G401 (cell line): Measurements from ENCODE around the gene SETD3. TPM values are rescaled to one million over a fixed set of nuclear protein-coding genes. Genes with fewer than 3 reads are reported as not detected.

ENCODE experiments used
- DNase-seq: peaks from one replicate; pipeline ENCODE4 v3.0.0-alpha.2; 2015; ENCODE audit warnings: low spot score
- in situ Hi-C: cut with HindIII; loops from 2 replicates; pipeline ENCODE4 v1.10.0; 2016; ENCODE audit warnings: low sequenced_read_pairs, mixed read lengths
- total RNA-seq: library from RNA; depleted of rRNA; stranded (reverse); fragments of >200 nt; shearing (Covaris generic); gene quantifications from 2 replicates; pipeline ENCODE4 v1.2.3, GENCODE V29; 2014

SETD3 gene
- total RNA-seq, 1 experiment from 2014 or later: 54.9 TPM

DNA sequence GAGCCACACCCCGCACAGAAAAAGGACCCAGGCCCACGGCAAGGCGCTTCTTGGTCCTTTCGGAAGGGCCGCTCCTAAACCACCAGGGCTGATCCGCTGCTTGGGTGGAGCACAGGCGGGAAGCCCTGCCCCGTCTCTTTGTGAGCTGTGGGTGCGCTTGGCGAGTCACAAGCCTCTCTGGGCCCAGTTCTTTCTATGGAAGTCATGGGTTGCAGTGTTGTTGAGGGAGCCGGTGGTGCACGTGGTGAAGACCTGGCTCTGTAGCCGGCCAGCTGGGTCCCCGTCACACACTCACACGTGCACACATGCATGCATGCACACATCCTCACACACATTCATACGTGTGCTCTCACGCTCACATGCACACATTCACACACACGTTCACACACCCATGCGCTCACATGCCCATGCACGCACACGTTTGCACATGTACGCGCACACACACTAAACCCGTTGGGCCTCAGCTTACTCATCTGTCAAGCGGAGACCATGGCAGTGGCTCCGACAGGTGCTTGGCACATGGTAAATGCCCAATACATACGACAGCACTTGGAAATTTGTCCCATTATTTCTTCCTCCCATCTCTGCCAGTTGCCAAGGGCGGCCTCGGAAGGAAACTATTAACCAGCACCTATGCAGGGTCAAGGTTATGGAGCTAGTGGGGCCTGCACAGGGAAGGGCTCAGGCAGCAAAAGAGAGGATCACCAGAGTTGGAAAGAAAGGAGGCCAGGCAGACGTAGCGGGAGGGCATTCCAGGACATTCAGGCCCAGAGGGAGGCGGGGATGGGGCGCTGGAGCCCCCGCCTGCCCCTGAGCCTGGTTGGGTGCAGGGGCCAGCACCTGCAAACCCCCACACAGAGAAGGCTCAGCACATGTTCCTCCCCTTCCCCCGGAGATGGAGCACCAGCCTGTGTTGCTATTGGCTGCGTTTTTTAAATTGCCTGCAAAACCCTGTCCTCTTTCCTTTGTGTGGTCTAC, 96.9 kb downstream of the SETD3 start:
- DNase-seq: no peak
- in situ Hi-C loops: no loop called here

DNA sequence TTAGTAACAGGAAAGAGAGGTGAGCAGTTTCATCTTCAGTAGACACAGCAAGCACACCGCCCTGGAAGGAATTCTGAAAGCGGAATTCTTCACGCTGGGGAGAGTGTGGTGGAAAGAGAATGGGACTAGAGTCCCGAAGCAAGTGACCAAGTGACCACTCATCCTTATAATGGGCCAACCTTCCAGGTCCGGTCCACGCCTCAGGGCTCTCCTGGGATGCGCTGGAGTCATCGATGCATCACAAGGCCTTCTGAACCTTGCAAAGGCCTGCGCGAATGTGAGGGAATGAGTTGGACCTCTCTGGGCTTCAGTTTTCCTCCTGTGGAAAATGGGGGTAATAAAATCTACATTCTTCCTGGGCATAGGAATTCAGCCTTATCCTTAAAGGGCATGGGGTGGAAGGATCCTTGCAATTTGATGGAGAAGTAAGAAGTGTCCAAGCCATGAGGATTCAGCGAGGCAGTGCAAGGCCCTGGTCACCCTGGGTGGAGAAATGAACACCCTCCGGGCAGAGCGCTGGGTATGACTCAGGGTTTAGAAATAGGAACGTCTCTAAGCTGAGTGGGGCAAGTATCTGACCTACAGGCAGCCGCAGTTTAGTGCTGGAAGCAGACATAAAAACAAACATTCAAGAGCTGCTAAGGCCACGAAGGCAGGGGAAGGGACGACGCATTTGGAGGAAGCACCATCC, 97.7 kb downstream of the SETD3 start:
- DNase-seq: no peak
- in situ Hi-C loops: no loop called here

DNA sequence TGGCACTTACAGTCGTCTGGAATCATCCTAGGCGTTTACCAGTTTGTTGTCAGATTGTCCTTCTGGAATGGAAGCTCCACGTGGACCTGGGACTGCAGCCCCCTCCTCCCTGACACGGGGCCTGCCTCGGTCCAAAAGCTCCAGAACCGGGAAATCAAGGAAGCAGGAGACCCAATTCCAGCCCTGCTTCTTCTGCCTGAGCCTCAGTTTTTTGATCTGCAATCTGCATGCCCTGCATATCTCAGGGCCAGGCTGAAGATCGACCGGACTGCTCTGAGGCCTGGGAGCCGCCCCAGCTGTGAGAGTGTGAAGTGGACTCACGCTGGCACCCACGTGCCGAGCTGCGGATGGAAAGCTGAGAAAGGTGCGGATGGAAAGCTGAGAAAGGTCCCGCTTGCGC, 98.6 kb downstream of the SETD3 start:
- in situ Hi-C loops: no loop called here
- DNase-seq: no peak

DNA sequence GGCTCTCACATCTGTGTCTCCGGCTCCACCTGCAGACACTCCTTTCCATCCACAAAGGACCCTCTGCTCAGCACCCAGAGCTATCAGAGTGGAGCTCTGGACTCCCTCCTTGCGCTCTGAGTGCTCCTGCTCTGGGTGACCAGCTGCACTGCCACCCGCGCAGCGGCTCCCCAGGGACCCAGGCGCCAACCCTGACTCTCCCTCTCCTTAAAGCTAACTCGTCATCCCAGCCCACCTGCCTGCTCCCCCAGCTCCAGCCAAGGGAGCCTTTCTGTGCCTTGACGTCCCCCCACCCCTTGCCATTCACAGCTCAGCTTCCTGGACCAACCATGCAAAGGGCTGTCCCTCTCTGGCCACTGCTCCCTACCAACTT, 99.0 kb downstream of the SETD3 start:
- in situ Hi-C loops: no loop called here
- no peak for DNase-seq

DNA sequence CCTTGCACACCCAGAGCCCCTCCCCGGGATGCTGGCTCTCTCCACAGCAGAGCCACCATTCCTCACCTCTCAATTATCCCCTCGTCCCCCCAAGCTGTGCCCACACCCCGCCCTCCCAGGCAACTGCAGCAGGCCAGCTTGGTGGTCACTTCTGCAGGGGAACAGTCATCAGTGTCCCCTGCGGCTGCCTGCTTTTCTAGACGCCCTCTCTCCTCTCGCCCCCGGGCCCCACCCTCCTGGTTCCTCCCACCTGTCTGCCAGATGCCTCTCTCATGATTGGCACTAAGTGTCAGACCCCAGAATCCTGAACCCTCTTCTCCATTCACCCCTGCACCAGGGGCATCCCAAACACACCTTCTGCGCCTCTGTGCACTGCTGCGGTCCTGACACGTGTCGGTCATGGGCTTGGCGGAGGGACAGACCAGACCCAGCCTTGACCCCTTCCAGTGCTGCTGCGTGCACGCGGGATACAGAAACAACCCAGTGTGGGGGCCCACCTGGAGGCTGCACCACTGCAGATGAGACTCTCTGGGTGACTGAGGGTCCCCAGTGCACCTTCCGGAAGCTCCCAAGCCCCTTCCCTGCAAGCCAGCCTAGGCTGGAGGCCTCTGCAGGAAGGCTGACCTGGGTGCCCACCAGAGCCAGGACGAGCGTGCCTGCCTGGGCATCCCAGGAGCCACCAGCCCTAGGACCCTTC, 99.5 kb downstream of the SETD3 start:
- in situ Hi-C loops: no loop called here
- DNase-seq: no peak

DNA sequence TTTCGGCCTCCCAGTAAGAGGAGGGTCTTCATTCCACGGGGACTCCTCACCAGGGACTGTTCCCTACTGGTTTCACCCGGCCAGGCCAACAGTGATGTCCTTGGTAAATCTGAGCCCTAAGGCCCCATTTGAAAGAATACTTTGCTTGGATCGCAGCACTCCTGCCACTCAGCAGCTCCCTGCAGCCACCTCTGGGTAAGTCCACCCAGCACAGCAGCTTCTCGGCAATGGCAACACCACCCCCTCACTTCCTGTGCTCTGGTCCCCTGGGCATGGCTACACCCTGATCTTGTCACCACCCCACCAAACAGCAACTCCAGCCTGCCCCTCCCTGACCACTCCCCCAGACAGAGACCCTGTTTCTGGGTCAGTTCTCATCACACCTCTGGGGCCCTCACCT, 100.3 kb downstream of the SETD3 start:
- DNase-seq: no peak
- in situ Hi-C loops: no loop called here

DNA sequence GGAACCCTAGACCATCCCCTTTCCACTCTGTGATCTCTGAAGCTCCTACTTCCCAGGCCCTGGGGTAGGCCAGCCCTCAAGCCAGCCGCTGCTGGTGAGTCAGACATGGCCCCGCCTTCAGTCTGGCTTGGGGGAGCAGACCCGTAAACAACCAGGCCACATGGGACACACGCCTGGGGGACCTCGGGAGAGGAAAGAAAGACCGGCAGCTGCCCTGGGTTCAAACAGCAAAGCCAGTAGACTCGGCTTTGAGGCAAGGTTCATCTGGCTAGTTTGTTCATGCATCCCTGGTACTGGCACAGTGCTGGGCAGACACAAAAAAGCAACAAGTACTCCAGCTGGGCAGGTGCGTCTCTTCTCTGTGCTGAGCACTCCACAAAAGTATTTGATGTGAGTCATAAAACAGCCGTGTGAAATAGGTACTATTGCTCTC, 101.9 kb downstream of the SETD3 start:
- in situ Hi-C loops: no loop called here
- DNase-seq: no peak

DNA sequence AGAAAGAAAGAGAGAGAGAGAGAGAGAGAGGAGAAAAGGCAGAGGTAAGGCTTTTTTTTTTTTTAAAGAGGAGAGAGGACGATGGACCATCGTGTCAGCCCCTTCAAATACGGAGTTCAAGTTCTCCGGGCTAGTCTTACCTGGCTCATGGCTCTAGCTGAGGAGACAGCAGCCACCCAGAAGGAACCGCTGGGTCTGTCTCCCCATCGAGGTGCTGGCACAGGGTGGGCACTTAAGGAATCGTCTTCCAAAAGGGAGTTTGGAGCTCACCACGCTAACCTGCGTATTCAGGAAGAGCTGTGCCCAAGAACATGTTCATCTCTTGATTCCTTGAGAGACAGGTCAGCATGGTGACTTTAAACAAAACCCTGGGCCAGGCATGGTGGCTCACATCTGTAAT, 102.7 kb downstream of the SETD3 start:
- no peak for DNase-seq
- in situ Hi-C loops: no loop called here

DNA sequence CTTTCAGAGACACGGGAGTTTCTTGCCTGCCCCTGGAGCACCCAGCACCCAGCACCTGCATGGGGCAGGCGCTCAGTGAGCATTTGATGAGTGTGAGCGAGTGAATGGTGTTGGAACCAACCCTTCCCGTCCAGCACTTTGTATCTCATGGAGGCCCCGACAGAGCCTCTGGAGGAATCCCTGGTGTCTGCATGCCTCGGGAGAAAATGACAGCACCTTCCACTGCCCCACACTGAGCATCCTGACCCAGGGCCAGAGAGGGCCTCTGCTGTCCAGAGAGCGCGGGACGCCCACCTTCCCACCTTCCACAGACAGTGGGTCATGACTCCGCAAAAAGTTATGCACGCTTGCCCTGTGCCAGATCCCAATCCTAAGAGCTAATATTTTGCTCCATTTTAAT, 105.7 kb downstream of the SETD3 start:
- no peak for DNase-seq
- in situ Hi-C loops: no loop called here

DNA sequence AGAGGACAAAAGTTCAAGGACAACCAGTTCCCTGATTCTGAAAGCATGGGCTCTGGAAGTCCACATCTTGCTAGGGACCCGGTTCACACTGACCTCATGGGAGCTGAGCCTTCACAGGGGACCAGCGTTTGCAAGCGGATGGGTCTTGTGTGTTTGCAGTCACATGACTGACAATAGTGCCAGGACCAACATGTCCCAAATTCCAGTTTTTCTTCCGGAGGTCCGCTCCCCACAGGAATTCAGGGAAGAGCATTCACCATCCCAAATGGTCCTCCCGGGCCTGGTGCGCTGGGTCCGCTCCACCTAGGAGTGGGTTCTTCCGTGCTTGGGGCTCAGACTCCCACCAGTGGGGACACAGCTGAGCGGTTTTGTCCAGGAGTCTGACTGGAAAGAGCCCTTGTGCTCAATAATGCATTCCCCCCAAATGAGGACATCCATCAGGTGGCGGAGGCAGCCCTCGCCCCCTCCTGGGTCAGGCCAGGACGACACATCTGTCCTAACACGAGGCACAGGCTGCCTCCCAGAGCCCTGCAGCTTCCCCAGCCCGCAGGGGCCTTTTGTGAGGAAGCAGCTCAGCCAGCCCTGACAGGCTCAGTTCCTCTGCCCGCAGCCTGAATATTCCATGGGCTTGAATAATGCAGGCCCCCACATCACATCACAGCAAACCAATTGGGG, 116.9 kb downstream of the SETD3 start:
- DNase-seq: no peak
- in situ Hi-C loops: no loop called here

DNA sequence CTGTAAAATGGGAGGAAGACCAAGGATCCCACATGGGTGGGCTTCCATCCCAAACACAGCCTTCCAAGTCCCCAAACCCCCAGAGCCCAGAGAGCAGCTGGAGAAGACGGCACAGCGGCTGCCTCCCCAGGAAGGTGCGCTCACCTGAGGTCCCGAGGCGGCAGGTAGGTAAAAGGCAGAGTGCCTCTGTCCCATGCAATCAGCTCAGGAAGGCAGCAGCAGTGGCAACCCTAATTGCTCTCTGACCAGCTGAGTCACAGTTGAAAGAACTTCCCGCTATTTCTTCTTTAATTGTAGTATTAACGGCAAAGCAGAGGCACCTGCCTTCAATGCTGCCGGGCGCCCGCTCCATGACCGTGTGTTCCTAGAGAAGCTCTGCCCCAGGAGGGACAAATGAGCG, 117.6 kb downstream of the SETD3 start:
- in situ Hi-C loops: no loop called here
- no peak for DNase-seq

DNA sequence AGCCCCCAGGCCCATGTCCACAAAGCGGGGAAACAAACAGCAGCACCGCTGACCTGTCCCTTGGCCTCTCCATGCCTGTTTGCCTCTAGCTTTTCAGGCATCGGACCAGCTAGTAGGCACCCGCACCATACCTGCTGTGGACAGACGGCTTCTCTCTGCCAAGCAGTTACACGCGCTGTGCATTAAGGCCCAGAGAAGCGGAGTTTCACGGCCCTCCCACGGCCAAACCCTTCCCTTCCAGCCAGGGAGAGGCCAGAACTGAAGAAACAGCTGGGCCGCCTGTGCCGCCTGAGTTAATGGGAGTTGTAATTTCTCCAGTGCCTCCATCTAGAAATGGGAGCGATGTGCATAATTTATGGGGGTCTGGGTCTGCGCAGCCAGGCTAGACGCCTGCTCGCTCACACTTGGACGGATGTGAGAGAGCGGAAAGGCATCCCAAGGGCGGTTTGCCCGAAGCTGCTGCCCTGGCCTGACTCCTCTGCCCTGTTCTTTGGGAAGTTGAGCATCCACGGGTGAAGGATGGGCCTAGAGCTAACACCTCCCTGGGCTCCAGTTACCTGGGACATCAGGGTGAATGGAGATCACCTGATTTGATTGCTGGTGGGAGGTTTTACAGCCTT, 119.0 kb downstream of the SETD3 start:
- DNase-seq: no peak
- in situ Hi-C loops: no loop called here

DNA sequence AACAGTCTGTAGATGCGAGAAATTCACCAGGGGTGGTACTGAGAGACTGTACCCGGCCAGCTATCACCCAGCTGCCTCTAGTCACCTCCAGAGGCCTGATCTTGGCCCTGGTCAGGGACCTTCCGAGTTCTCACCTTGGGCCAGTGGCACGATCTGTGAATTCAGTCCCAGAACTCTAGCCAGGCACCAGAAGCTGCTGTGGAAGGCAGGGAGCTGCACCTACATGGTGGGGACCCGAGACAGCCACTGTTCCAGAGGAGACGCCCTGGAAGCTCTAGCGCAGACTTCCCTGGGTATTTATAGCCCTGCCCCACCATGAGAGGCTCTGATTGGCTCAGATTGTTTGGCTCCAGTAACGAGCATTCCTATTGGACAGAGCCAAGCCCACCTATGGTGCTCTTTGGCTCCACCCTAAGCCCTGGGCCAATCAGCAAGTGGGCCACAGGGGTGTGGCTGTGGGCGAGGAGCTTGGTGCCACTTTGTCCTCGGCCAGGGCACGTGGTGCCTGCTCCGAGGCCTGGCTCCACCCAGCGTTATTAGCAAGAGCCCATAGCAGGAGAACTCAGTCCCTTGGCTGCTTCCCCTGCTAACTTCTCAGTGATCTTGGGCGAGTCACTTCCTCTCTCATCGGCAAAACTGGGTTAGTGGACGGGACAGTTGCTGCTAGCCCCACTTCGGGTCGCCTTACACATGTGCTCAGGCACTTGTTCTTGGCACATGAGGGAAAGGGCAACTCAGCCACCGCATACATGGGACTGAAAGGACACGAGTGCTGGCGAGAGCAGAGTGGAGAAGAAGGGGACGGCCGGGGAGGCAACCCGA, 119.7 kb downstream of the SETD3 start:
- DNase-seq: no peak
- in situ Hi-C loops: no loop called here

DNA sequence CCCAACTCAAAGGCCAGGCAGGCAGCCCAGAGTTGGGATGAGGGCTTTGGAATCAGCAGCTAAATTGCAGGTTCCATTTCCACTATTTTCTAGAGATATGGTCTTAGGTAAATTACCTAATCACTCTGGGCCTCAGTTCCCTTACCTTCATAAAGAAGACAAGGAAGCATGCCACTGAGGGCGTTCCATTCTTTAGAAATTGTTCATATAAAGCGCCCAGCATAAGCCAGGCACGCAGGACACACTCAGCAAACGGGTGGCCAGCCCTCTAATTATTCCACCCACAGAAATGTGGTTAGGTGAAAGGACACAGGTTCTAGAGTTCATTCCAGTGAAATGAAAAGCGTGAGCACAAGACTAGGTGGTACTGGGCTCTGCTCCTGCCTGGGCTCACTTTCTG, 120.8 kb downstream of the SETD3 start:
- in situ Hi-C loops: no loop called here
- no peak for DNase-seq

DNA sequence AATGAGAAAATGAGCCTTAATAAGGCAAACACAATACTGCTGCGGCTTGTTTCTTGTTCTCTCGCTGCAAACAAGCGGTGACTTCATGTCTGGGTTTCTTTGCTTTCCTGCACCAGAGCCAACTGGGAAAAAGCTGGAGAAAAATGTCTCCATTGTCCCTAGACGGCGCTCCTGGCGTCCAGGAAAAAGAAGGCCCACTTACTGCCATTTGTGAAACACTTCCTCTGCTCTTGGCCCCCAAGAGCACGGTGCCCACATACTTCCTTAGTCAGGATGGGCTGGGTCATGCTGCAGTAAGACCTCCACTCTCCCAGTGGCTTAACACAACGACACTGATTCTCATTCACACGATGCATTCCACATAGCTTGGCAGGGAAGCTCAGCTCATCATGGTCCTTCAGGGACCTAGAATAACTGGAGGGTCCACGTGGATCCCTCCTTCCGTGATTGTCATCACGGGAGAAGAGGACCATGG, 122.7 kb downstream of the SETD3 start:
- in situ Hi-C loops: no loop called here
- no peak for DNase-seq

DNA sequence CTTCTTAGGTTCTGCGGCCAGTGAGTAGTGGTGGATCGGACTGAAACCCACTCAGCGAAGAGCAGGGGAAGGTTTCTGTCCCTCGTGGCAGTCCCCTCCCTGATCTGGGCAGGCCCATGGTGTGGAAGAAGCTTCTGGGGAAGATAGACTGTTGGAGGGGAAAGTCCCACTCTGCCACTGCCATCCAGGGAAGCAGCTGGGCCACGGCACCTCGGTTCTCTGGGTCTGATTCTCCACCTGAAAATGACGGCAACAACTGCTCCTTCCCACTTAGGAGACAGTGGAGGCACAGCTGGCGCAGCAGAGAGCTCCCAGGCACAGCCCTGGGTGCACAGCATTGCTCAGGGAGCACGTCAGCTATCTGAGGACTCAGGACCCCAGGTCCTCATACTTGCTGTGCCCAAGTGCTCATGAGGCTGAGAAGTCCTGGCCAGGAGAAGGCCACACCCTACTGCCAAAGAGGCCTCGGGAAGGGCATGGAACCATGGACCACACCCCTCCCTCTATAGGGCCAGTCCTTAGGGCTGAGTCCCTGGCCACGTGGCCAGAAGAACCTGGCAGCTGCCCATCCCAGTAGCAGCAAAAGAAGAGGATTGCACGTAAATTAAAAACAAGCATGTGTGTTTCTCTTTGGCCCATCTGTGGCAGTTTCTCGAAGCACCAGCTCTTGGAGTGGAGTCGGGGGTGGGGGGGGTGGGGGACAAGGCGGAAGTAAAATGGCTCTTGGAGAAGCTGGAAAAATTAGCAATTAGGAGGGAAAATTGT, 123.3 kb downstream of the SETD3 start:
- in situ Hi-C loops: no loop called here
- no peak for DNase-seq

DNA sequence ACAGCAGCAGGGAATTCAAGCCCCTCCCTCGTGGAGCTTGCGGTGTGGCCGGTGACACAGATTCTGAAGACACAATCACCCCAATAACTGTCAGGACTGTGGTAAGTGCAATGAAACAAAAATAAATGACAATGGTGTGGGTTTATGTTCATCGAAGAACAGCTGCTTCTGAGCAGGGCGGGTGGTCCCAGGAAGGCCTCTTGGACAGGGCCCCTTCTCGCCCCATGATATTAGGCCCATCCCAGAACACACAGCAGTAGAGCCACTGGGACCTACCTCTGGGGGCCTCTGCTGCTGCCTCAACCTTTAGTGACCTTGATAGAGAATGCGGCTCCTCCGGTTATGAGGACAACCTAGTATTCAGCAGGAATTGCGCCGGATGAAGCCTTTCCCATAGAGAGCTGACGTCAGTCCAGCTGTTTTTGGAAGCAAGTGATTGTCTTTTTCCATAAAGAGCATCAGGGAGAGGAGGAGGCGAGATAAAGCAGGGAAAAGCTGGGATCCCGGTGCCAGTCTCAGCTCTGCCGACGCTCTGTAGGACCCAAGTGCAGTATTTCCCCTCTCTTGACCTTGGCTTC, 124.5 kb downstream of the SETD3 start:
- no peak for DNase-seq

More for the DNA sequence above, 124.5 kb downstream of the SETD3 start:
- in situ Hi-C loops: no loop called here
